Activated CD8-positive, alpha-beta memory T cell treated with anti-CD3 and anti-CD28 coated beads, Interleukin-2, amount 50 U/mL, for 4 hours (primary cell): ENCODE measurements around the gene RER1.

Experiments used
- DNase-seq: peaks from one replicate; pipeline ENCODE4 v3.0.0-alpha.2; 2020

Gene RER1

DNA sequence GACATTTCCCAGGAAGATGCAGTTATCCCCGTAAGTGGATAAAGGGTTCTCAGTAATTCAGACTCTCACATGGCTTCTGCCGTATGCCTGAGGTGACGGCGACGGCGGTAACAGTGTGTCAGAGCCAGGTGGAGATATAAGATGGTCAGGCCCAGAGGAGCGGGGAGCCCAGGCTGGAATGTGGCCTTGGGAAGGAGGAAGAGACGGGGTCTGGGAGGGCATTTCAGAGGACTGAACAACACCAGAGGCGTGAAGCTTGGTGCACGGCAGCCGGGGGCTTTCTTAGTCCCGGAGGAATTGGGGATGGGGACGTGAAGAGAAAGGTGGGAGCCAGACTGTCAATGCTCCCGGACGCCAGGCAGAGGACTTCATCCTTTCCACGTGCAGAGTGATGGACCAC lies 1.0 kb downstream of the RER1 start:
- no peak for DNase-seq

DNA sequence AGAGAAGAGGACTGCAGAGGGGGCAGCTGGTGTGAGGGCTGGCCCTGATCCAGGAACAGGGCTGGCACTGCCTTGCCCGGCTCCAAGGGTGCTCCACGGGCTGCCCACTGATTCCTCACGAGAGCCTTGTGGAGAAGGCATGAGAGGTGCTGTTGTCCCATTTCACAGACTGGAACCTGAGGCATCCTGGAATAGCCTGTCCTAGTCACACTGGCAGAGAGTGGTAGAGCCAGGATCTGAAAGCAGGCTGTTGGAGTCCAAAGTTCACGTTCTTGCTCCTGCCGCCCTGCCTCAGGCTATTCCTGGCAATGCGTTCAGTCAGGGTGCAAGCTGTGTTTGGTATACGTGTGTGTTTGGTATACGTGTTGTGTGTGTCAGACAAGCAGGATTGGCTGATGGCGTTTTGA lies 1.8 kb downstream of the RER1 start:
- no peak for DNase-seq

DNA sequence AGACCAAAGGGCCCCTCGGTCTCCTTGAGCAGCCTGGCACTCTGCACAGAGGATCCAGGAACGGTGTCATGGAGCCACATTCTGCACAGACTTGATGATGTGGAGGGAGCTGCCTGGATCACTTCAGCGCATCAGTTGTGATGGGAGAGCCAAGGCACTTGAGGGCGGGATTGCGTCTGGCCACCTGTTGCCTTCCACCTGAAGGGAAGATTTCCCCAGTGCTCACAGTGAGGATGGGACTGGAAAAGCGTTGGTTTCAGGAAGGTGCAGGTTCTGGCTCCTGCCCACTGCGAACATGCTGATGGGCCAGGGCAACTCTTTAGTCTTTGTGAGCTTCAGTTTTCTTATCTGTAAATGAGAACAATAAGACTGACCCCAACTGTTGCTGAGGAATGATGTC lies 2.6 kb downstream of the RER1 start:
- DNase-seq = no peak

DNA sequence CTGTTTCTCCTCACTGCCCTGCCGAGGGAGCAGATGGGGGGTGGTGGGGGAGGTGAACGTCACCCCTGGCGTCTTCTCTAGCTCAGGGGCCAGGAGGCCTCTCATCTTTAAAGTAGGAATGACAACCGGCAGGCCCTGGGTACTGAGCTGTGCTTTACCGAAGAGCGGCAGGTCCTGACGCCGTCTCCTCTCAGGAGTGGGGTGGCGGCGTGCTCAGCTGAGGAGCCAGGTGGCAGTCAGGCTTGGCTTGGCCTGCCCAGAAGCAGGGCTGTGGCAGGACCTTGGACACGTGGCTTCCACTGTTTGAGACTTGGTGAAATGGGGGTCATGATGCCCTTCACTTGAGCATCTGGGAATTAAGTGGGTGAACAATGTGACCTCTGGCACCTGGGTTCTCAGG lies 3.1 kb downstream of the RER1 start:
- no peak for DNase-seq

DNA sequence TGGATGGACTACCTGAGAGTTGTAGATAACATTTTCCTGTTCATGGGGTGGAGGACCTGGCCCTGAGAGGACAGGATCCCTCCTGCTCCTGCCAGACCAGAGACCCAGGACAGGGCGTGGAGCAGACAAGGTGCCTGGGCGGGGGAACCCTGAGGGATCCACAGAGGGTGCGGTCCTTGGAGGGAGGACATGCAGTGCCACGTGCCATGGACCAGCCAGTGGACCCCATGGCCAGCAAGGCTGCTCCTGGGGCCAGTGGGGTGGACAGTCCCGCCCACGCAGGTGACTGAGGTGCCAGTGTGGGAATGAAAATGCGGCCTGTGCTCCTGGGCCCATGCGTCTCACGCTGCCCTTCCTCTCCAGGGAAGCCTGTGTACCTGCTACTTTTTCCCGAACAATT lies 3.6 kb downstream of the RER1 start:
- no peak for DNase-seq

DNA sequence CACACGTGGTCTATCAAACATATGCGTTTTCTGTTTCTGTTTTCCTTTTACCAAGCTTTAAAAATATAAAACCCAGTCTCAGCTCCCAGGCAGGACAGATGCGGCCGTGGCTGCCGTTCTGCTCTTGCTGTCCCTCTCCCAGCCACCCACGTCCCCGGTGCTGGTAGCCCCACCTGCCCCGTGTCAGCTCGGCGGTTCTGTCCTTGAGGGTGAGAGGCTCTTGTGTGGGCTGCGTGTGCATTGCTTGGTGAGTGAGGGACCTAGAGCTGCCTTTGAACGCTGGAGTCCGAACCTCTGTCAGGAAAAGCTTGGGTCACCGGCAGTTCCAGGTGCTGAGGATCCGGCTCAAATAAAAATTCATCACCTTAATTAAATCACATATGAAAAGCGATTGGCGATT lies 4.4 kb downstream of the RER1 start:
- DNase-seq = no peak

DNA sequence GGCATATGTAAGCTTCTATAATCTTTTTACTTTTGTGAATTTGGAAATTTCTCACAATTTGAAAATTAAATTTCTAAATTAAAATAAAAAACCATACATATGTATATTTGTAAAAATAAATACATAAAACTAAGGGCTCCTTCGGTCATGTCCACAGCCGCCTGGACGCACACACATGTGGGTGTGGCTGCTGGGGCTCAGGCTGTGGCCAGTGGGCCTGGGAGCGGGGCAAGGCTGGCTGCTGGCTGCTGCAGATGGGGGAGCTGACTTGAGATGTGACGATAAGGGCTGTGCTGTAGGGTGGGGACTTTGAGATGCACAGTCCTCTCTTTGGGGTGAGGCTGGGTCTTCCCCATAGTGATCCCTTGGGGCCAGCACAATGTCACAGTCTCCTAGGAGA lies 4.8 kb downstream of the RER1 start:
- no peak for DNase-seq

DNA sequence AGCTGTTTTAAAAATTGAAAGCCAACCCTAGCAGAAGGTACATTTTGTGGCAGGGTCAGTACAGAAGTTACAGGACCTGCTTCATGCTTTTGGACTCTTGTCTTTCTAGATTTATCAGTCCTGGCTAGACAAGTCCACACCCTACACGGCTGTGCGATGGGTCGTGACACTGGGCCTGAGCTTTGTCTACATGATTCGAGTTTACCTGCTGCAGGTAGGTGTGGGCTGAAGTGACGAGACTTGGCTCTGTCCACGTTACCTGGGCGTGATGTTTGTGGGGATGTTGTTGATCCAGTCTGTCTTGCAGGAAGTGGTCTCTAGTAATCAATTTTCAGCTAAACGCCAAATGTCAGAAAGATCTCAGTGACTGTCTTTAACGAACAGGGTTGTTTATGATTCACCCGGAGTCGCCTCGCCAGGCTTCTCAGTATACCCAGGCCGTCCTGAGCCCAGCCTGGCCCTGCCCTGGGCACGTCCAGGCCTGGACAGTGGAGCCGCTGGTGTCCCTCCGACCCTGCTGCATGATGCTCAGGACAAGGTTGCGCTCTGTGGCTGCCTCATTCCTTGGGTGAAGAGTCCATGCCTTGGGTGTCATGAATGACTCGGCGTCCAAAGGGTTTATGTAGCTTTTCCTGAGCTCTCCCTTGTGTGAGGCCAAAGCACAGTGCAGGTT lies 5.5 kb downstream of the RER1 start:
- DNase-seq = no peak

DNA sequence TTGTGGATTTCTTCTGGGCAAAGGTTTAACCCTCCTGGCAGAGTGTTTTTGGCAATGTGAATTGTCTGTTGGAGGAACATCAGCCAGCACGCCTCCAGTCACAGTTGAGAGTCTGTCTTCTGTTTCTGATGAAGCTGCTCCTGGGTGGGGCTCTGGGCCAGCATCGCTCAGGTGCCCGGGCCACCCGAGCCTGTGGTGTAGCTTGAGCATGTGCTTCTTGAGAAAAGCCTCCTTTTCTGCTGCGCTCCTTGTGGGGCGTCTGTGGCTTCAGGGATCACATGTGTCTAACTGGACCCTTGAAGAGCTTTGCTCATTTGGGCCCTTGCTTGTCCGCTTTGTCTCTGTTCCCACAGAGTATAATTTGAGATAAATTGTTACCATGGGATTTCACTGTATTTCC lies 7.2 kb downstream of the RER1 start:
- no peak for DNase-seq

DNA sequence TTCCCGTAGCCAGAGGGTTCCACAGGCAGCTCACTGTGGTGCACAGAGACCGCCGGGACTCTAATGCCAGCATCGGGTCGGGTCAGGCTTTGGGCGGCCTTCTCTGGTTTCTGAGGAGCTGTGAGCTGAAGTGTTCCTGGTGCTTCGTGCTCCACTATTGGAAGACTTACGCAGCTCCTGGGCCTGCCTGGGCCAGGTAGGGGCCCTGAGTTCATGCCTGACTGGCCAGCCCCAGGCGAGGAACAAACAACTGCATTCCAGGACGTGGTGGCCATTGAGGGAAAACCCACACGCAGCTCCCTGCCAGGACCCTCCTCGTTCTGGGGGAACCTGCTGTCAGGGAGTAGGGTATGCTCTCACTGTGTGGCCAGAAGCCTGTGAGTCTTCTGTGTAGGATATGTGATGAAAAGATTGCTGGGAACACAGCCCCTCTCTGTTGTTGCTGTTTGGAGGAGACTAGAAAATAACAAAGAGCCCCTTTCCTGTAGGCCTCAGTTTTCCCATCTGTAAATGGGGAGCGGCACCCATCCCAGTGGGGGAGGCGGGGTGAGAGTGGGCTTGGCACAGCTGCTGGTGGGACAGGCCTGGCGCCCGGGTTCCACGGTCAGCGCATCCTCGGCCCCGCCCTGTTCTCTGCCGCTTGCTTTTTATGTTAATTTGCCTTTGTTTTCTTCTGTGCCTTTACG lies 8.4 kb downstream of the RER1 start:
- DNase-seq = no peak

DNA sequence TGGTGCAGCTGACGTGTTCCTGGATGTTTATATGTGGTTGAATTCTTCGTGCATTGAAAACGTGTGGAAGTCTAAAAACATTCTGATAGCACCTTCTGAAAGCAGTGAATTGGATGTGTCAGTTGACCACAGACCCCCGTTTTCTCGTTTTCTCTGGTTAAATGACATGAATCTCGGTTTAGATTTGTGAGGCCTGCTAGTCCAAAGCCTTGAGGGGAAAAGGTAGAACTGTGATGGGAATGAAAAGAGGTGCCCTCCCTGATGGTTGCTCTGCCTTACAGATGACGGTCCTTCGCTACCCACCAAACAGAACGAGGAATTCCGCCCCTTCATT lies 8.9 kb downstream of the RER1 start:
- no peak for DNase-seq

DNA sequence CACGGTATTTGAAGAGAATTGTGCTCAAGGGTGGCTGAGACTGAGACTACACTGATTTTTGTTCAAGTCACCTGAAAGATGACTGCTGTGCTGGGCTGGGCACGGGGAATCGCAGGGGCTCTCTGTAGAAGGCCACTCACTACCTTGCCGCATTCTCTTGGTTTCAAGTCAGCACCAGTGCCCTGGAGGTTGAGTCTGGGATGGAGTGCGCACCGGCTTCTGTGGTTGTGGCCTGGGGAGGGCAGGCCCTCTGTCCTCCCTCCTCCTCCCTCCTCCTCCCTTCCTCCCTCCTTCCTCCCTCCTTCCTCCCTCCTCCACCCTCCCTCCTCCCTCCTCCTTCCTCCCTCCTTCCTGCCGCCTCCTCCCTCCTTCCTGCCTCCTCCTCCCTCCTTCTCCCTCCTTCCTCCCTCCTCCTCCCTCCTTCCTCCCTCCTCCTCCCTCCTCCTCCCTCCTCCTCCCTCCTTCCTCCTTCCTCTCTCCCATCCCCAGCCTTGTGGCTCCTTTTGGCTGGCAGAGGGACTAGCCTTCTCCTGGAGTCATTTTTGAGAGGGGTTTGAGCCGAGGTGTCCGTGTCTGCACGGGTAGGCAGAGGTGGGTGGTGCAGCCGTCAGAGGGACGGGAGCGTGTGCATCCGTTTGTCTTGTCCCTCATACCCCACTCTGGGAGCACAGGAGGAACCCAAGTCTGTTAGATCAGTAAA lies 9.5 kb downstream of the RER1 start:
- no peak for DNase-seq

DNA sequence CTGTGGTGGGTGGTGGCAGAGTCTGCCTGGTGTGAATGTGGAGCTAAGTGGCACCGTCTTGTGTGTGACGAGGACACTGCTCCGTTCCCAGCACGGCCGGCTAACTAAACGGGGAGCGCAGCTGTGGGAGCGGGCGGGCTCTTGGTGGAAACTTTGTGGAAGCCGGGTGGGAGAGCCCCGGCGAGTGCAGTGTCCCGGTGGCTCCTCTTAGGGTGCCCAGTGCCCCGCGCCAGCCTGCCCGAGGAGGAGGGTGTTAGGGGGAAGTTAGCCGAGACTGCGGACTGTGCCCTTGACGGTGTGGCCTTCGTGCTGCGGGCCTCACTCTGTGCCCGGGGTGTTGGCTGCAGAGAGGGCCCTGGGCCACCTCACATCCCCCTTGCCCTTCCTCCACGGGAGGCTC lies 10.8 kb downstream of the RER1 start:
- DNase-seq = no peak

DNA sequence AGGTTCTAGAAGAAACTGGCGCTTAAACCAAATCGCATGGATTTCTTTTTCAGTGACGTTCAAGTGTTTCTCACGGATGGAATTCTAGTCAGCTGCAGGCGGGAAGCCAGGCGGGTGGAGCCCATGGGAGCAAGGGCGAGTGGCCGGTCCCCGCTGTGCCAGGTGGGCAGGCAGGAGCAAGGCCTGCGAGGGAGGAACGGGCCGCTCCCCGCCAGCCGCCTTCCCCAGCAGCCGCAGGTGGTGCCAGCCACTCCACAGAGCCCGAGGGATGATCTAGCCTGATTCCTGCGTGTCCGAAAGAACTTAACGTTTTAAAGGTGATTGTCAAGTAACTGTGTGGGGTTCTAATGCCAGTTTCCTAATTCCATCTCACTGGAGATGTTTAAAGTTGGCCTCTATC lies 11.6 kb downstream of the RER1 start:
- no peak for DNase-seq

DNA sequence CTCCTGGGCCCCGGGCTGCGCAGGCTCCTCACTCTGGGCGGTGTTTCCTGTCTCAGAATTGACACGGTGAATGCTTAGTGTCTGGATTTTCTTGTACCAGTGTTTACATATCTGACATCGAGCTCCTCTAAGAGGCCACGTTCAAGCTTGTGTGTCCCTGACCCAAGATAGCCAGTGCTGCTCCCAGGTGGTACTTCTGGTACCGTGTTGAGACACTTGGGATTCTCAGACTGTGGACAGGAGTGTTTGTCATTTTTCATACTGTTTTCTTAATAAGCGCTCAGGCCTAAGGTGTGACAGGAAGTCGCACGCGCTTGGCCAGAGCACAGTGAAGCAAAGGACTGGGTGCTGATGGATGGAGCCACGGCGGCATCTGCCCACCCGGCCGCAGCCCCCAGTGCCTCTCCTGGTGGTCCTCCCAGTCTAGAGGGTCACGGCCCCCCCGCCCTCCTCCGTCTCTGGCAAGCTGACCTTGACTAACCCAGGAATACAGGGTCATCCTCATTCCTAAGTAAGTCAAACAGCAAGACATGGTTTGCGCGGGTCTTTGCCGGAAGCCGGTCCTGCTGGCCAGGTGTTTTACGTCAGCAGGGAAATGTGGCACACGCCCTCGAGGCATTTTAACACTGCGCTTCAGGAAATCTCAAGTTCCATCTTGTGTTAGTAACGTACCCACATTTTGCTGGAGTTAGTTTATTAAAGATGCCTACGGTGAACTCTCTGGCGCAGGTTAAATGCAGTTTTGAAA lies 12.7 kb downstream of the RER1 start:
- DNase-seq = no peak

DNA sequence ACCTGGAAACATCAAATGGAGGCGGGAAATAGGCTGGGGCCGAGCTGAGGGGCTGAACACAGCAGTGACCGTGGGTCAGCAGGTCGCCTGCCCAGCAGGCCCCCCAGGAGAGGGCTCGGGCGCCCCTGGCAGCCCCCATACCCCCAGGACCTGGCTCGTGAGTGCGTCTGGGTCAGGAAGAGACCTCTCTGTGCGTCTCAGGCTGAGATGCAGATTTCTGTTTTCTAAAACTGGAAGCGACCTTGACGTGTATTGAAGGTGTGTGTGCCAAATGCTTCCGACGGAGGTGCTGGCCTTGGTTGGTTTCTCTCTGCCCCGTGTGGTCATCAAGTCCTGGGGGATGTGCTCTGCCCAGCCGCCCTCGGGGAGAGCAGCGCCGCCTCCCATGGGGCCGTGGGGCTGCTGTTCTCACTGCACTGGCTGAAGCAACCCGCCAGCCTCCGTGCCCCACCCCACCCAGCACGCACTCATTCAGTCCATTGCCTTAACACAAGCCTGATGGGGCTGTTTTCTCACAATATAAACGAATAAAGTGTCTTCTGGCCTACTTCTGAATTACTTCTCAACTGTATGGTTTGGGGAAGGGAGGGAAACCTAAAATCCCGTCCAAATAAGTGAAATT lies 13.4 kb downstream of the RER1 start:
- DNase-seq = no peak

DNA sequence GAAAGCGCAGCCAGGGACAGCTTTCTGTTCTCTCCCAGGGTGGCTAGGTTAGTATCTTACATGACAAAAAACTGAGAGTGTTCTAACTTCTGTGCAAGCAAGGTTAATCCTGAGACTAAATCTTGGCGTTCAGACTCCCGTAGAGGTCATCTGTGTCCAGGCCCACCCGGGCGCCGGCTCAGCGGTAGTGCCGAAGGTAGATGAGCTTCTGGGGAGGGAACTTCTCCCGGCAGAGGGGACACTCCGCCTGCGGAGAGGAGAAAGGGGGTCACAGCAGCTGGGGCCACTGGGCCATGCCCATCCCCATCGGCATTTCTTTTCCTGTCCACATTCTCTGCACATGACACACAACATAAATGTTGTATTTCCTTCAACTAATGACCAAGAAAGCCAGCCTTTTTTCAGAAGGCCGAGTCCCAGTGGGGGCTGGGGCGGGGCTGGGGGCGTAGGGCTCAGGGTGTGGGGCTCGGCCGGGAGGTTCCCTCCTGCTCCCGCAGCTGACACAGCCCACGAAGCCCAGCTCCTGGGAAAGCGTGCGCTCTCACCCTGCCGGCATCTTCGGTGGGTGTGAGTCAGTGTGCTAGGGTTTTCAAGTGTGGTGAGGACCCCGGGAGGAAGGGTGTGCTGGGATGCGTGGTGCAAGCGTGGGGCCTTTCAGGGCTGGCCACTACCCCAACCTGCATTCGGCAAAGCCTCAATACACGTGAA lies 14.1 kb downstream of the RER1 start:
- no peak for DNase-seq

DNA sequence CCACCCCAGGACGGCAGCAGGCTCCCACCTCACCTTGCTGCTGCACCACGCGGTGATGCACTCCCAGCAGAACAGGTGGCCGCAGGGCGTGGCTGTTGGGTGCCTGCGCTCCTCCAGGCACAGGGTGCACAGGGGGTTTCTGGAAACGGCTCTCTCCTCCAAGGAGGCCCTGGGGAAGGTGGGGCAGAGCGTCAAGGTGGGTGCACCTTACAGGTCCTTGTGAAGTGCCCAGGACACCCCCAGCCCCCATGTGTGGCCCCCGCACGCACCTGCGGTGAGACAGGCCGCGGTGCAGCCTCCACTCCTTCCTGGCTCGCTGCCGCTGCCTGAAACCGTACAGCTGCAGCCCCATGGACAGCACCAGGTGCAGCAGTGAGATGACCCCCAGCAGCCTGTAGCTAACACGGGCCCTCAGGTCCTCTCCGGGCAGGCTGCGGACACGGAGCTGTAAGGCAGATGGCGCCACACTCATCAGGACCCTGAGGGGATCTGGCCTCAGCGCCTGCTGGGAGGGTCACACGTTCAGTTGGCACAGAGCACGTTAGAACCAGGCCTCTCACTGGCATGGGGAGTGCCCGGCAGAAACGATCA lies 14.9 kb downstream of the RER1 start:
- no peak for DNase-seq

DNA sequence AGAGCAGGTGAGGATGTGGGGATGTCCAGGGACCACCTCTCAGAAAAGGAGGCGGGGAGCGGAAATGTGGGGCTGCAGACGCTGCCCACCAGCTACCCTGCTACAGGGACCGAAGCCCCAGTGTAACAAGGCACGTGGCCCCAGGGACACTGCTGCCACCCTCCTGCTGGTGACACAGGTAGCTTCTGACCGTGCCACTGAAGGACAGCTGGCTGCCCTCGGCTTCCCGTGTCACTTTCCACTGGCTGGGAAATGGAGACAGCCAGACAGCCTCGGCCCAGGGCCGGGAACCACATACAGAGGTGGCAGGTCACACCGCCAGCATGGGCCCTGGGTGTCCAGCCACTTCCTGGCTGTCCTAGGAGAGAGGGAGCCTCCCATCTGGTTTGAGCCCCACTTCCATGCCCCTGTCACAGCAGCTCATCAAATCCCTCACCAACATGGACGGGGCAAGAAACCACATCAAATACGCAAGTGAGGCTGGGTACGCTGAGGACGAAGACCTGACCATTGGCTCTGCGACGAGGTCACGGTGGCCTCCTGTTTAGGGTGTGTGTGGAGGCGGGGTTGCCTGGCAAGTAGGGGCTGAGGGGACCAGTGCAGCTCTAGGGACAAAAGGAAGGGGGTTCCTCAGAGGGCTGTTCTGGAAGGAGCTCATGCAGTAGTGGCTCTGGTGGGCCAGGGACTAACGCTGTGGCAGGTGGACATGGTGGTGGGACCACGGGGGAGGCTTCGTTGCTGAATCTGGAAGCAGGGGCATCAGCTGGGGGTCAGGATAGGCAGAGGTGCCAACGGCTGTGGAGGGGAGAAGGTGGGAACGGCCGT lies 15.7 kb downstream of the RER1 start:
- DNase-seq = no peak

DNA sequence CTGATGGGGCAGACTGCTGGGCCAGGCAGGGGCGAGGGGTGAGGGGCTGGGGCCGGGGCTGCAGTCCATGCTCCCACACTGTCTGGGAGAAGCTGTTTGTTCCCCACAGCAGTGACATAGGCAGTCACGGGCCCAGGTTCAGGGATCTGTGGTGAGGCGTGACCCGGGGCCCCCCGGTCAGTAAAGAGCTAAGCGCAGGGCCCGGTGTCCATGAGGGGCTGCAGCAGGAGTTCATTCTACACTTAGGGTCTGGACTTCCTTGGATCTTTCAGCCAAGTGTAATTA lies 16.3 kb downstream of the RER1 start:
- no peak for DNase-seq

DNA sequence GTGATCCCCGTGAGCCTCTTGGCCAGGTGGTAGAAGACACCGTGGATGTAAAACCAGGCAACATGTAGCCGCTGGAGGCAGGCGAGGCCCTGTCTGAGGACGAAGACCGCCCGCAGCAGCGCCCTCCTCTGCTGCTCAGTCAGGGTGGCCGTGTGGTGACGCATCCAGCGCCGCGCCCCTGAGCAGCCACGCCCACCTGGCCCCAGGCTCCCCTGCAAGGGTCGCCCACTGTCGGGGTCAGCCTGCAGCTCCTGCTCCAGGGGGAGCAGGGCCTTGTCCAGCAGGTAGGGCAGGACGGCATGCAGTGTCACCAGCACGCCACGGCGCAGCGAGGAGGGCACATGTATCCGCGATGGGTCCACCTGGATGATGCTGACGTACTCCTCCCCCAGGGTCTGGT lies 16.8 kb downstream of the RER1 start:
- DNase-seq = no peak

DNA sequence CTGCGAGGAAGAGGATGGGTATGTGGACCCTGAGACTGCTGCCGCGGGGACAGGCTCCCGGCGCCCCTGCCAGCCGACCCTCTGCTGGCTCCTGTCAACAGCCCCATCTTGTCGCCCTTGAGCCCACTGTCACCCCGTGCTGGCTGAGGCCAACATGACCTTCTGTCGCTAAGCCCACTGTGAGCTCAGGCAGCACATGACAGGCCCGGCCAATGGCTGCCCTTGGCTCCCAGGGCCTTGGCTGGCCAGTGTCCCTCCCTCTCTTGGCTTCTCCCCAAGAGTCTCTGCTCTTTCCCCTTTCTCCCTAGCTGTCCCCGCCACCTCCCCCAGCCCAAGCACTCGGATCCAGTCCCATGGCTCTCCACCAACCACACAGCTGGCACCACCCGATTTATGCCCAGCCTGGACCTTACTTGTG lies 17.2 kb downstream of the RER1 start:
- no peak for DNase-seq
